Mucosa of gallbladder (tissue), 1 donor: ENCODE data around the gene TAS2R41. TPM values are rescaled to one million over a fixed set of nuclear protein-coding genes. Genes with fewer than 3 reads are reported as not detected.
"Not testable (repeated sequence)": the region's sequence is repeated elsewhere in the genome, so short reads cannot be mapped to it uniquely, and the experiment has no call there.

Experiments used
- DNase-seq: peaks from one replicate; pipeline ENCODE4 v3.0.0-alpha.2; 2020; ENCODE audit warnings: low spot score
- total RNA-seq: library from RNA; stranded (reverse); gene quantifications from one replicate; pipeline ENCODE4 v1.2.1, GENCODE V29; 2021
- donor health status: DM: no; HTN: no; CAD: no.

The TAS2R41 gene
- total RNA-seq, 1 donor from 2014 or later = not detected

- no peak for DNase-seq
These were observed 20.5 kb upstream of the TAS2R41 start for GRCh38 chr7:143456992-143457793.

DNA sequence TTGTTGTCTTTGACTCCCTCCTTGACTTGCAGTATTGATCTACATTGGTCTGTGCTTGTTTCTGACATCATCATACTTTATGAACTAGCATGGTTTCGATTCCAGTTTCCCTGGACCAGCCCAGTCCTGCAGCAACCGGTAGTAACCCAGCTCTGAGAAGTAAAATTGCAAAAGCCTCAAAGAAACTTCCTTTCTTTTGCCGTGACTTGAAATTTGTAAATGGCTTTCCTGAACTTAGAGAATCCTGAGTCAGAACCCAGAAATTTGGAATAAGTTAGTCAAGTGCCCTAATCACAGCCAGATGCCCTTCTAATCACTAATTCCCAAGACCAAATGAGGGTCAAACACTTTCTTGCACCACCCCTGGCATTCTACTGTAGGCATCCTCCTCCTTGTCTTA is 19.4 kb upstream of the TAS2R41 start:
- peak; percentile 61 for DNase-seq

DNA sequence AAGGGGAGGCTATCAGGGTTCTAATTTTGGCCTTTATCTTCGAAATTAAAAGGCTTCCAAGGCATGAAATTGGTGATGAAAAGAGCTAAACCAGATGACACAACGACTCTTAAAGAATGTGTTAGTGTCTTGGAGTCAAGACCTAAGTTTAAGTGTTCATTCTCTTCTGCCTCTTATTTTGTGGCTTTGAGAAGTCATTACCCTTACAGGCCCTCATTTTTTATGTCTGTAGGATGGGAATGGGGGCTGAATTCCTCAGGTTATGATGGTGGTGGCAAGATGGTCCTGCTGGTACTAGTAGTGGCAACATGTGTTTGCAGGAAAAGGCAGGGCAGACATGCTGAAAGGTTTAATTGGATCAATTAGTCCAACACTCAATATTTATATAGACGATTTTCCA is 19.0 kb upstream of the TAS2R41 start:
- no peak for DNase-seq

DNA sequence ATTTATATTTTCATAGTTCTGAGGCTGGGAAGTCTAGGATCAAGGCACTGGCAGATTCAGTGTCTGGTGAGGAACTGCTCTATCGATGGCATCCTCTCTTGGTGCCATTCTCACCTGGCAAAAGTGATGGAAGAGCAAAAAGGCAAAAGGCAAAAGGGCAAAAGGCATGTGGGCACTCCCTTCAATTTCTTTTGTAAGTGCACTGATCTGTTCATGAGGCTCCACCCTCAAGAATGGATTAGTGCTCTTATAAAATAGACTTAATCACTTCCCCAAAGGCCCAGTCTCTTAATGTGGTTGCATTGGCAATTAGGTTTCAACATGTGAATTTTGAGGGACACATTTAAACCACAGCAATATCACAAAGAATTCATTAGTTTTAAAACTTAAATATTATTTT is 18.3 kb upstream of the TAS2R41 start:
- no peak for DNase-seq

DNA sequence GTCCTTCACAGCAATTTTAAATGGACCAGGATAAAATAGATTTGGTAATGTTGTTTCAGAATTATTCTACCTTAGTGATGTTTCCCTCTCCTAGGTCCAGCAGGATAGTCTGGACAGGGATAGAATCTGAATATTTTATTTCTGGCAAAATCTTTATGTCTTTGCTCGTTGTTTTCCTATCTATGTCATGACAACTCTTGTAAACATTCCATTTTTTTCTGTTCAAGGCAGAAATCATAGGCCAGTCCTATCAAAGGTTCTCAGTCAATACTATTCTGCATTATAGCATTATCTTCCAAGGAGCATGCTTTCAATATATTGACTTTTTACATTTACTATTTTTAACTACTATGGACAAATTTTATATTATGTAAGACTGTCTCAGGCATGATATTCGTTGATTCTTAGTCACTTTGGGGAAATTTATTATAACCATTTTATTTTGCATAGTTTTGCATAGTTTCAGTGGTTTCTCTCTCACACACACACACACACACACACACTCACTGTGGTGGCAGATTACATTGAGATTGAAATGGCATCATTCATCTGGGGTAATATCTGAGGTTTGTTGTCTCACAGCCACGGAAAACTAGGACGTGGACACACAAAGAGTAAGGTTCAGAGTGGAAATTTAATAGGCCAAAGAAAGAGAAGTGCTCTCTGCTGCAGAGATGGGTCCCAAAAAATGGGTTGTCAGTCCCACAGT is 17.2 kb upstream of the TAS2R41 start:
- no peak for DNase-seq

- DNase-seq = no peak
These were observed 15.6 kb upstream of the TAS2R41 start for GRCh38 chr7:143462045-143462444.

GRCh38 chr7:143463556-143463955 is 14.1 kb upstream of the TAS2R41 start:
- no peak for DNase-seq

DNA sequence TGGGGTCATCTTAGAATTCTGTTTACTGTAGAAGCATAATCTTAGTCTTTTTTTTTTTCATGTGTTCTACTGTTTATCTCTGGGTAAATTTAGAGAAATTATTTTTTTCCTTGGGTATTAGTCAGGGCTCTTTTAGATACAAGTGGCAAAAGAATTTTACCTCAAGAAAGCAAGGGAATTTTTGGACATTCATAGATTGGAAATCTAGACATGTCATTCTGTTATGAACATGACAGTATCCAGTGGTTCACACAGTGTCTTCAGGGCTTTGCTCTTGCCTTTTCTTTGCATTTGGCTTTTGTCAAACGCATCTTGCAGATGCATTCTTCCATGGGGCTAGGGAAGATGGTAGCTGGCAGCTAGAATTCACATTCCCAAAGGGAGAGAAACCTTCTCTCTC is 13.7 kb upstream of the TAS2R41 start:
- DNase-seq = no peak

- DNase-seq = no peak
These were observed 9.9 kb upstream of the TAS2R41 start for GRCh38 chr7:143467724-143468123.

- DNase-seq = not testable (repeated sequence)
These were observed 5.5 kb upstream of the TAS2R41 start for GRCh38 chr7:143472071-143472689.

- no peak for DNase-seq
These were observed 1.5 kb downstream of the TAS2R41 start for GRCh38 chr7:143479055-143479766.

DNA sequence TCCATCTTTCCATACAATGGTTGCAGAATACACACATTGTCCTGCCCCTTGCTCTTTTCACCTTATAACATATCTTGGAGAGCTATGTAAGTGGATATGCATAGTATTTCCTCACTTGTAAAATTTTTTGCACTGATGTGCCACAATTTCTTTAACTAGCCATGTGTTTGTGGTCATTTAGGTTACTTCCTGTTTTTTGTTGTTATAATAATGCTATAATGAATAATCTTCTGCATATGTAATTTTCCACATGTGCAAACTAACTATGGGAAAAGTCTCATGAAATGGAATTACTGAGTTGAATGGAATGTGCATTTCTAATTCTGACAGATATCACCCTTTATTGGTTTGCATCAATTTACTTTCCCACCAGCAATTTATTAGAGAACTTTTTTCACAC is 2.8 kb downstream of the TAS2R41 start:
- DNase-seq = no peak

- no peak for DNase-seq
These were observed 6.4 kb downstream of the TAS2R41 start for GRCh38 chr7:143484119-143484518.

DNA sequence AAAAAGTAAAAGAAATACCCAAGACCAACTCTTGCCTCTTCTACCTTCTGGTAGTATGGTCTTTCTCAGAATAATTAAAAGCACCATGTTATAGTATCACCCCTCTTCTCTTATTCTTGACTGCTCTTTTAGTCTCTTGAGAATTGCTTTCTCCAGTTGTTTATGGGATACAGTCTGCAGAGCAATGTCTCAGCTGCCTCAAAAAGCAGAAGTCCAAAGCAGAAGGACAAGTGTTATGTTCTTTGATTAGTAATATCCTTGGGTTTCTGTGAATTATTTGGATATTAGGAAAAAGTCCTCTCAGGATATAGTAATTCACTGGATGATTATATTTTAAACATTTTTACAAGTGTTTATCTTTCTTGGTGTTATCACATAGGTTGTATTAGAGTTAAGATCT is 7.4 kb downstream of the TAS2R41 start:
- DNase-seq = no peak

- DNase-seq = no peak
These were observed 7.8 kb downstream of the TAS2R41 start for GRCh38 chr7:143485500-143485899.

- not testable (repeated sequence) for DNase-seq
These were observed 8.6 kb downstream of the TAS2R41 start for GRCh38 chr7:143486266-143486665.

DNA sequence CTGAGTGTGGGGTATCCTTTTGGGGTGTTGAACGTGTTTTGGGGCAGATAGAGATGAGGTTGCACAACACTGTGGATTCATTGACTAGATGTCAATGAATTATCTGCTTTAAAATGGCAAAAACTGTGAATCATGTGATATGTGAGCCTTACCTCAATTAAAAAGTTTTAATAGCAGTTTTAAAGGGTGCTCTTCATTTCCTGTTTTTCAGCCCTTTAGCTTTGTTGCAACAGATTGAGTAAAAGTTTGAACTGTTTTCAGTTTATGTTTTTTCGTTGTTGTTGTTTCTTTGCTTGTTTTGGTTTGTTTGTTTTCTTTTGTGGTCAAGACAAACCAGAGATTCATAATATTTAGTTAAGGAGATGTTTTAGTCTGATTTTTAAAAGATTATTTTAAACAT is 9.4 kb downstream of the TAS2R41 start:
- no peak for DNase-seq

GRCh38 chr7:143487566-143487965 is 9.9 kb downstream of the TAS2R41 start:
- DNase-seq = peak; percentile 69

DNA sequence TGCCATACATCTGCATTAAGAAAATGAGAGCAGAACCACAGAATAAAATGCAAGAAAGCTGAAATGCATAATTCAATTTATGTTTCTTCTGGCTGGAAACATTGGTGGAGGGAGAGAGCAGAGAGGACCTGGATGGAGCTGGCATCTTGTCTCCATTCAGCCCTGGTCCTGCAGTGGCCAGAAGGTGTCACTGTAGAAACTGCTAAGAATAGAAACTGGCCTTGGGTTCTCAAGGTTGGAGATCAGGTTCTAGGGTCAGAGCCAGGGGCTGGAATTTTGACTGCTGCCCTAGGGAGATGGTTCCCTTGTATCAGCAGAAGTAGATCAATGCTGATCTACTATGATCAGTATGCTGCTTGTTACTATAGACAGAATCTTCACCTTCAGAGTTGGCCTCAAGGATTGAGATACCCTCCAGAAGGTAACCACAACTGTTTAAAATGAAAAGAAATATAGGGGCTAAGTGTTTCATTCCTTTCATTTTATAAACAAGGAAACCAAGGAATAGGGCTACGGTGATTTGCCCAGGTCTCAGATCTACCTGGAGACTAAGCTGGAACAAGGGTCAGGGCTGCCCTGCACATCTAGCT is 13.1 kb downstream of the TAS2R41 start:
- DNase-seq = no peak

DNA sequence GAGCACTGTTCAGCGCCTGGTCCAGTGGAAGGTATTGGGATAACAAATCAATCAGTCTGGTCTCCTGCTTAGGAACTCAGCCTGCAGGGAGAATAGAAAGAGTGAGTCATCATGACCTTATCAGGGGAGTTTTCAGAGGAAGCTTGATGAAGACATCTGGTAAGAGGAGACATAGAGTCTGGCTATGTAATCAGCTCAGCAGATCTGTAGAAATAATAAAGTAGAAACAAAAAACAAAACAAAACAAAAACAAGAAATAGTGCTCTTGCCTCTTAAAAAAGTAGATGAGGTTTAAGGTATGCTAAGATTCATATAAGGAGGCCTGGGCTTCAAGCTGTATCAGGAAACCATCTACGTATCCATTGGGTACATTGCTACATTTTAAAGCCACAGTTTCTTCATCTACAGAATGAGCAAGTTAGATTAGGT is 14.4 kb downstream of the TAS2R41 start:
- DNase-seq = no peak

- DNase-seq = no peak
These were observed 15.4 kb downstream of the TAS2R41 start for GRCh38 chr7:143492799-143493739.
